GM12801 (cell line): ENCODE data around the gene HMG20A.

Experiments used
- CTCF ChIP-seq: IDR thresholded peaks from one replicate; pipeline ENCODE4 v1.5.1; 2011; ENCODE audit warnings: control low read depth; ENCODE audit not compliant: insufficient read length; ENCODE audit errors: extremely low read depth

HMG20A gene

GRCh38 chr15:77527164-77527778, 106.6 kb downstream of the HMG20A start:
- no peak for TF ChIP-seq CTCF

- TF ChIP-seq CTCF, result no peak
These were observed 107.1 kb downstream of the HMG20A start for GRCh38 chr15:77527831-77528231.

- no peak for TF ChIP-seq CTCF
These were observed 107.7 kb downstream of the HMG20A start for GRCh38 chr15:77528290-77528967.

GRCh38 chr15:77528968-77529319, 108.3 kb downstream of the HMG20A start:
- no peak for TF ChIP-seq CTCF

- no peak for TF ChIP-seq CTCF
These were observed 108.9 kb downstream of the HMG20A start for GRCh38 chr15:77529394-77530159.

- no peak for TF ChIP-seq CTCF
These were observed 109.9 kb downstream of the HMG20A start for GRCh38 chr15:77530576-77530975.

GRCh38 chr15:77531191-77532000, 110.7 kb downstream of the HMG20A start:
- no peak for TF ChIP-seq CTCF
